Activated CD8-positive, alpha-beta memory T cell treated with anti-CD3 and anti-CD28 coated beads, Interleukin-2, amount 10 ng/mL, durations not matched to agents 7 days and 5 days (primary cell): Measurements from ENCODE around the gene GORASP1. TPM values are rescaled to one million over a fixed set of nuclear protein-coding genes. Genes with fewer than 3 reads are reported as not detected.

ENCODE experiments used
- ATAC-seq: fragments of 150-1000 bp; cut with Tn5 transposase; one replicate; pipeline ENCODE4 v1.10.0; 2021; ENCODE audit warnings: moderate library complexity
- CTCF ChIA-PET: fragments of 350-600 bp; sonication (Branson Sonifier 250); formaldehyde crosslinking; loops from one replicate; lab custom pipeline; 2021; ENCODE audit warnings: antibody characterized with exemption; lab: Charles Lee
- DNase-seq: peaks from one replicate; pipeline ENCODE4 v3.0.0-alpha.2; 2020
- H3K27ac Mint-ChIP-seq: one replicate; pipeline ENCODE4 v1.8.0; 2021; ENCODE audit warnings: mild to moderate bottlenecking, mixed read lengths
- H3K27me3 Mint-ChIP-seq: one replicate; pipeline ENCODE4 v1.8.0; 2021; ENCODE audit warnings: mixed read lengths
- H3K36me3 Mint-ChIP-seq: one replicate; pipeline ENCODE4 v1.8.0; 2021; ENCODE audit warnings: mild to moderate bottlenecking, mixed read lengths
- H3K4me1 Mint-ChIP-seq: one replicate; pipeline ENCODE4 v1.8.0; 2021; ENCODE audit warnings: mixed read lengths
- H3K4me3 Mint-ChIP-seq: one replicate; pipeline ENCODE4 v1.8.0; 2021; ENCODE audit warnings: mild to moderate bottlenecking, moderate library complexity, mixed read lengths
- H3K9me3 Mint-ChIP-seq: one replicate; pipeline ENCODE4 v1.8.0; 2022; ENCODE audit warnings: low read depth, mixed read lengths
- total RNA-seq, 2 experiments: library from RNA; stranded (reverse); gene quantifications; one replicate each; pipeline ENCODE4 v1.2.3, GENCODE V29; 2021

Gene GORASP1
- total RNA-seq, 2 experiments from 2014 or later, result 28.8 to 32.0 TPM

DNA sequence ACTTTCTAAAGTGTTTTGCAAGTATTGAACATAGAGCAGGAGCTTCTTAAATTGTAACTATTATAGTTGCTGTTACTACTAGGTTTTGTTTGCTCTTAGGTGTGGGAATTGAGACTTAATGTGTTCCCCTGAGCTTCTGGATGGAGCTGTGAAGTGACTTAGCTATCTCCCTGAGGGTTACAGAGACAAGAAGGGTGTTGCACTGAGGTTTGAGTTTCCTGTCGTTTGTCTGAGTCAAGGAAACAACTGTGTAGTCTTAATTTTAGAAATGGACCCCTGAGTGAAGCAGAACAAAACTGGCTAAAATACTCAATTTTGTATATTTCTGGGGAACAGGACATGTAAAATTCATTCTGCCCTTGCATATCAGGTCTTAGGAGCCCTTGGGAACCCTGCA lies 20.5 kb upstream of the GORASP1 start:
- Mint-ChIP-seq H3K4me1 (peaks cover 18% of the 10 kb centered on the region), H3K27me3 (peaks cover 2% of the 10 kb centered on the region), H3K36me3 (no peaks in the 10 kb centered on the region), H3K9me3 (no peaks in the 10 kb centered on the region), H3K4me3 (no peak overlapping the region), H3K27ac (peak overlapping the region; percentile 74)
- peak; percentile 77 for ATAC-seq
- DNase-seq, result no peak
- CTCF ChIA-PET, result interaction anchor here (0.7 to 13.0 kb wide), 15 partner anchors 10 to 279 kb away, joined by 3 to 160 read pairs (median 4); partner anchors contain the start of genes GORASP1, RPSA and TTC21A

DNA sequence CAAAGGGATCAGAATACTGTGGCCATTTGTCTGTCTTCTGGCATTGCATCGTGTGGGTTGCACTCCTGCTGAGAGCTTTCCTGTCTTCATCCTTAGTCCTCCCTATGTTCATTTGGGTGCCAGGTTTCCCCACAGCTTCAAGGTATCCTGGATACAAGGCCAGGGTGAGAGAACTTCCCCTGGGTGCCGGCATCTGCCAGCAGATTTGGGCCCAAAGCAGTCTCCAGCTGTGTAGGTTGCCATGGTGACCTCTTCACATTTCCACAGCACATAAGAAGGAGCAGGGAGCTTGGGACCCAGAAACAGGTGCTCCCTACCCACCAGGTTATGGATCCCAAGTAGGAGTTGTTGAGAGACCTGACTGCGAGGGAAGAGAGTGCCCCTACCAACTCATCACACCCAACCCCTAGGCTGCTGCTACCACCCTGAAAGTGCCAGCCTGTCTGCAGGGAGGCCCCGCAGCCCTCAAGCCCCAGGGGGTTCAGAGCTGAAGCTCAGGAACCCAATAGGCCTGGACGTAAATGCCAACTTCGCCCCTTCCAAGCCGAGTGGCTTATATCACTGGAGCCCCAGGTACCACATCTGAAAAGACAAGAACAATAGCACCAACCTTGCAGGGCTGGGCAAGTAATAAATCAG lies 20.0 kb upstream of the GORASP1 start:
- no peaks in the 10 kb centered on the region for H3K36me3 Mint-ChIP-seq
- CTCF ChIA-PET, result interaction anchor here (1.0 to 13.0 kb wide), 20 partner anchors 9 to 279 kb away, joined by 3 to 160 read pairs (median 5); partner anchors contain the start of genes GORASP1, RPSA and TTC21A
- ATAC-seq, result peak; percentile 27
- DNase-seq, result no peak
- no peak overlapping the region for H3K4me3 Mint-ChIP-seq
- H3K4me1 Mint-ChIP-seq, result peaks cover 18% of the 10 kb centered on the region
- H3K27me3 Mint-ChIP-seq, result peaks cover 5% of the 10 kb centered on the region
- H3K9me3 Mint-ChIP-seq, result no peaks in the 10 kb centered on the region
- peak overlapping the region; percentile 74 for H3K27ac Mint-ChIP-seq

DNA sequence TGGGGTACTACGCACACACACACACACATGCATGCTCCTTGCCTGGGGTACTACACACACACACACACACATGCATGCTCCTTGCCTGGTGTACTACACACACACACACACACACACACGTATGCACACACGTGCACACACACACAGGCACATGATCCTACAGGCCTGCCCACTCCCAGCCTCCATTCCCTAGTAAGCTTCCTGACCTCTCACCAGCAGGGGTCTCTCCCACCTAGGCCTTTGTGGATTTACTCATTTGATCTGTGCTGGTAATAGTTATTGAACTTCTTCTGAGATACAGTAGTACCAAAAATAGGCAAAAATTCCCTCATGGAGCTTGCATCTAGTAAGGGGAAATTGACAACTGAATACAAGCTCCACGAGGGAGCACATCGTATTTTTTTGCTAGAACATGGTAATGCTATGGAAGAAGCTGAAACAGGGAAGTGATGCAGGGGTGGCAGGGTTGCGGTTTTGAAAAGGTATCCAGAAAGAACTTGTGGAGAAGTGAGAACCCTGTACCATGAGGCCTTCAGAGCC lies 19.2 kb upstream of the GORASP1 start:
- no peak for ATAC-seq
- Mint-ChIP-seq H3K4me3 (no peak overlapping the region), H3K27me3 (peaks cover 8% of the 10 kb centered on the region), H3K4me1 (peaks cover 18% of the 10 kb centered on the region), H3K27ac (no peak overlapping the region), H3K36me3 (no peaks in the 10 kb centered on the region), H3K9me3 (no peaks in the 10 kb centered on the region)
- DNase-seq, result no peak
- CTCF ChIA-PET, result interaction anchor here (0.8 to 13.0 kb wide), 17 partner anchors 9 to 252 kb away, joined by 3 to 160 read pairs (median 5); partner anchors contain the start of genes GORASP1 and TTC21A

DNA sequence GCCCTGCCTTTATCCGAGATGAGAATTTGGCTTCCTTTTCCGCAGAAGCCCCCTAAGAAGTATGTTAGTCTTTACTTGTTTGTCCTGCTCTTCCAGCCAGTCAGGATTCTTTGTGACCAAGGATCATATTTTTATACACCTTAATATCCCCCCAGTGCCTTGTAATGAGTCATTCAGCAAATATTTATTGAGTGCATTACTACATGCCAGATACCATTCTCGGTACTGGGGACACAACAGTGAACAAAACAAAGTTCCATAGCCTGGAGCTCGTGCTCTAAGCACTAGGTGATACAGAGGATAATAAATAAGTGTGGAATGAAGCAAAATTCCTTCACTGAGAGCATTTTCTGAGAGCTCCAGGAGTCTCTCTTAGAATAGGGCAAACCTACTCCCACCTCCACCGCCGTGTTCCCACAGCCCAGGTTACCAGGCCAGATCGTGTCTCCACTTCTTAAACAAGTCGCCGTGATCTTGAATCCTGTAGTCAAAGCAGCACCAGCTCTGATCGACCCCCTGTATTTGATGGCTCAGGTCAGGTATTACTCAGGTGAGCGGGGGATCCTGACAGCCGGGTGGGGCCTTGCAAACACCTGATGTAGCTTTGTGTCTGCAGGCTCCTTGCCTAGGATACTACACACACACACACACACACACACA lies 18.5 kb upstream of the GORASP1 start:
- peaks cover 18% of the 10 kb centered on the region for H3K4me1 Mint-ChIP-seq
- ATAC-seq (no peak), DNase-seq (no peak)
- H3K9me3 Mint-ChIP-seq, result no peaks in the 10 kb centered on the region
- no peak overlapping the region for H3K4me3 Mint-ChIP-seq
- no peak overlapping the region for H3K27ac Mint-ChIP-seq
- no peaks in the 10 kb centered on the region for H3K36me3 Mint-ChIP-seq
- H3K27me3 Mint-ChIP-seq, result peaks cover 8% of the 10 kb centered on the region
- CTCF ChIA-PET, result interaction anchor here (0.8 to 13.0 kb wide), 12 partner anchors 11 to 252 kb away, joined by 3 to 160 read pairs (median 6); partner anchors contain the start of genes GORASP1 and TTC21A

DNA sequence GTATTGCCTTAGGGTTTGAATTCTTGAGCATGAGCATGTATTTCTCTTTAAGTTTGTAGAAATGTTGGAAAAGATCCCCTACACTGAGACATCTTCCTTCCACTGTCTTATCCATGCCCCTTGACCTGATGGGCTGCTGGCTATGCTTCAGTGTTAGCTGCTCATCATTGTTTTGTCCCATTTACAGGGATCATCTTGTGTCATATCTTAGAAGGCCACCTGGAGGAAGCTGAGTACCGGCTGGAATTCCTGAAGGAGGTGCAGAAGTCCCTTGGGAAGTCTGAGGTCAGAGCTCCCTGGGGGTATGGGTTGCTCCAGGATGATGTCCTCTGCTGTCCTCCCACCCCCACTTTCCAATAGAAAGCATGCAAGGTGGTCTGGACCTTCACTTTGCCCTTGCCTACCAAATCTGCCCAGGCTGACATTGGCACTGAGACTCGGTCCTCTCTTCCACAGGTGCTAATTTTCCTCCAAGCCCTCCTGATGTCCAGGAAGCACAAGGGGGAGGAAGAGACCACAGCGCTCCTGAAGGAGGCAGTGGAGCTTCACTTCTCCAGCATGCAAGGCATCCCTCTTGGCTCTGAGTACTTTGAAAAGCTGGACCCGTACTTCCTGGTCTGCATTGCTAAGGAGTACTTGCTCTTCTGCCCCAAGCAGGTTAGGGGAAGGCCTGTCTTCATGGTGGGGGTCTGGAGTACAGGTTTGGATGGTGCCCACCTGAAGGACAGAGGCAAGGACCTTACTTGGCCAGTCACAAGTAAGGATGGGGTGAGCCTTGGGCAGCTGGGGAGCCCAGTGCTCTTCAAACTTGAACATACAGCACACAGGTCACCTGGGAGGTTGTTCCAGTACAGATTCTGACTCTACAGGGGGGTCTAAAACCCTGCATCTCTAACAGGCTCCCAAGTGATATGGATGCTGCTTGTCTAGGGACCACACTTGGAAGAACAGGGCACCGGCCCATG lies 17.7 kb upstream of the GORASP1 start:
- peaks cover 18% of the 10 kb centered on the region for H3K4me1 Mint-ChIP-seq
- no peaks in the 10 kb centered on the region for H3K36me3 Mint-ChIP-seq
- no peak for DNase-seq
- CTCF ChIA-PET, result interaction anchor here (1.3 to 13.0 kb wide), 4 partner anchors 17 to 165 kb away, joined by 3 to 160 read pairs (median 14); partner anchors contain the start of genes GORASP1 and TTC21A
- no peak overlapping the region for H3K27ac Mint-ChIP-seq
- H3K9me3 Mint-ChIP-seq, result no peaks in the 10 kb centered on the region
- H3K4me3 Mint-ChIP-seq, result no peak overlapping the region
- peaks cover 8% of the 10 kb centered on the region for H3K27me3 Mint-ChIP-seq
- no peak for ATAC-seq

DNA sequence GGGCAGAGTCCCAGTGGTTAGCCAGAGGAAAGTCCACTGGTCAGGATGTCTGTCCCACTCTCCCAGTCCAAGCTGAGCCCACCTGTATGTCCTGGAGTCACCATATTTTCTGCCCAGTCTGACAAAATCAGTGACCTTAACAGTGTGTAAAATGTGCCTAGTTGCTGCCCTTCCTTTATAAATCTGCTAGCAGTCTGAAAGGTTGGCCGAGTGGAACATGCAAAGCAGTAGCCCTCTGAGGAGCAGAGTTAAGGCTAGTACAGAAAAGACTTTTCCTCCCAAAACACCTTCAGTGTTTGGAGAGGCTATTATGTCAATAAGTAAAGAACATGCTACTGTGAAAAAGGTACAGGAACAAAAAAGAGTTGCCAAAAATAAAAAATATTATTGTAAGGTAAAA lies 15.4 kb upstream of the GORASP1 start:
- Mint-ChIP-seq H3K27me3 (peaks cover 8% of the 10 kb centered on the region), H3K27ac (no peak overlapping the region), H3K4me3 (no peak overlapping the region), H3K36me3 (no peaks in the 10 kb centered on the region), H3K4me1 (peaks cover 14% of the 10 kb centered on the region), H3K9me3 (no peaks in the 10 kb centered on the region)
- ATAC-seq (no peak), DNase-seq (no peak)
- CTCF ChIA-PET, result interaction anchor here (2.2 to 13.0 kb wide), 2 partner anchors 67 to 167 kb away, joined by 7 to 160 read pairs; no protein-coding TSS in a partner anchor

DNA sequence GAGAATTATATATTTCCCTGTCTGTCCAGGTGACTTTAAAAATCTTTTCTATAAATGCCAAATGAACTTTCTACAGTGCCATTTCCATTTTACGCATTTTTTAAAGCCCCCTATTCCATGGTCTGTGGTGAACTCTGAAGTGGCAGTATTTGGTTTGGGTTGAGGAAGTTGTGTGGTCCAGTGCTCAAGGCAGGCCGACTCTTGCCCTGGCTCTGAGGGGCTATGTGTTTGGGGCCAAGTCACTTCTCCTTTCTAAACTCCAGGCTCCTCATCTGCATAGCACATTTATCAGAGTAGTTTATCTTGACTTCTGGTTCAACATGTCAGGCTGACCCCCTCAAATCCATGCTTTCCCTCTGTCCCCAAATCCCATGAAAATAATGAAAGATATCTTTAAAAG lies 14.2 kb upstream of the GORASP1 start:
- CTCF ChIA-PET, result interaction anchor here (2.2 to 13.0 kb wide), 2 partner anchors 68 to 168 kb away, joined by 7 to 160 read pairs; no protein-coding TSS in a partner anchor

DNA sequence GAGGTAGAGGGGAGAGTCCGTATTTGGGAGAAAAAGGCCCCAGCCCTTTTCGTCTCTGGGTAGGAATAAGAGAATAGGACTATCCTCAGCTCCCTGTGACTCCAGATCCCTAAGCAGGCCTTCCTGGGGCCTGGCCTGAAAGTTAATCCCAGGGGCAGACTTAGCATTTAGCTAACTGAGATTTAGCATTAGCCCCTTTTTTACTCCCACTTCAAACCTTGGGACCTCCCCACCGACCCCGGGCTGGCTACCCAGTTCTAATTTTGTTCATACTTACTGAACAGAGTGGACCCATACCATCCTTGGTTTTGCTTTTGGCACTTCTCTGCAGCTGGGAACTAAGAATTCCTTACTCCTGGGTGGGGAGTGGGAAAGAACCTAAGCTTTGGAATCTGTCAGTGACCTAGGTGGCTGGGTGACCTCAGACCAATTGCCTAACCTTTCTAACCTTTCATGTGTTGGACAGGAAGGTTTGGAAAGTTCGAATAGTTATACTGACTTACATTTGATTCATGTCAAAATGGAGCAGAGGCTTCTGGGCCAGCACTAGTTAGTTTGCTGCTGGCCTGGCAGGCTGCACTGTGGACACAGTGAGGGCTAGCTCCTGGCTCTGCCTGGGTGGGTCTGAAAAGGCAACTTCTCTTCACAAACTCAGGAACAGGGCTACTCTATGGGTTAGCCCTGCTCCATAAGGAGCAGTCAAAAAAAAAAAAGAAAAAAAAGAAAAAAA lies 11.7 kb upstream of the GORASP1 start:
- Mint-ChIP-seq H3K4me3 (no peak overlapping the region), H3K36me3 (no peaks in the 10 kb centered on the region), H3K4me1 (peaks cover 3% of the 10 kb centered on the region), H3K9me3 (no peaks in the 10 kb centered on the region), H3K27ac (no peak overlapping the region), H3K27me3 (peaks cover 8% of the 10 kb centered on the region)
- no peak for DNase-seq
- ATAC-seq, result no peak
- CTCF ChIA-PET, result interaction anchor here (0.8 to 3.0 kb wide), 5 partner anchors 10 to 169 kb away, joined by 3 to 12 read pairs (median 3); partner anchors contain the start of genes GORASP1 and TTC21A

More for the DNA sequence above, 14.2 kb upstream of the GORASP1 start:
- DNase-seq, result no peak
- ATAC-seq, result no peak
- H3K27me3 Mint-ChIP-seq, result peaks cover 8% of the 10 kb centered on the region
- H3K4me1 Mint-ChIP-seq, result peaks cover 4% of the 10 kb centered on the region
- no peak overlapping the region for H3K27ac Mint-ChIP-seq
- H3K36me3 Mint-ChIP-seq, result no peaks in the 10 kb centered on the region
- no peak overlapping the region for H3K4me3 Mint-ChIP-seq
- H3K9me3 Mint-ChIP-seq, result no peaks in the 10 kb centered on the region

DNA sequence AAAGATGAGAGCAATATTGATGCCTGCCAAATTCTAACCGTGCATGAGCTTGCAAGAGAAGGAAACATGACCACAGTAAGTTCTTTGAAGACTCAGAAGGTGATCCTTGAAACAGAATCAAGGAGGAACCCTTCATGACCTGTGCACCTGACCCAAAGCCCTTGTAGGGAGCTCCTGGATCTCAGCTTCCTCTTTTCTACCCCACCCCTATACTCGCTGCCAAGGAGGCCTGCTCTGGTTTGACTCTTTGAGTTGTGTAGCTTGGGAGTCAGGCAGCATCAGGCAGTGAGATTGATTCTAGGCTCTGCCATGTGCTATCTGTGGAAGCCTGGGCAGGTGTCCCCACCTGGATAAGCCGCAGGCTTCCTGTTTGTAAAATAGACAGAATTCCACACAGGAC lies 10.7 kb upstream of the GORASP1 start:
- H3K36me3 Mint-ChIP-seq, result no peaks in the 10 kb centered on the region
- ATAC-seq (no peak), DNase-seq (no peak)
- peaks cover 3% of the 10 kb centered on the region for H3K4me1 Mint-ChIP-seq
- no peak overlapping the region for H3K27ac Mint-ChIP-seq
- H3K27me3 Mint-ChIP-seq, result peaks cover 6% of the 10 kb centered on the region
- CTCF ChIA-PET, result interaction anchor here (1.1 to 3.0 kb wide), 3 partner anchors 9 to 170 kb away, joined by 3 to 12 read pairs (median 4); no protein-coding TSS in a partner anchor
- H3K9me3 Mint-ChIP-seq, result no peaks in the 10 kb centered on the region
- H3K4me3 Mint-ChIP-seq, result no peak overlapping the region

DNA sequence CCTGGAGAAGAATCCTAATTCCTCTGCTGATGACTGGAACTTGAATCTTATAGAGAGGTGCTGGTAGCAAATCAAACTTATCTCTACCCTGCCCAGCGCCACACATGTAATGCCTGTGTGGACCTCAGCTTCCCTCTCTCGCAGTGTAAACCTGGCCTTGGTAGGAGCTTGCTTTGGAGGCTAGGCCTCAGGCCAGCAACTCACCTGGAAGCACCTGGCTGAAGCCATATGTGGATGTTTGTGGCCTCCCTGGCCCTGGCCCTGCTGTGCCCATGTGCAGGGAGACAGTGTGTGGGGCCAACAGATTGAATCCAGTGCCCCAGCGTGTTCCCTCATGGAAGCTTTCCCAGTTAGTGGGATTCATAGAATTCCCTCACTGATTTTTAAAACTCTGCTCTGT lies 8.4 kb upstream of the GORASP1 start:
- CTCF ChIA-PET, result interaction anchor here (0.7 to 1.6 kb wide), 4 partner anchors 10 to 176 kb away, joined by 3 to 7 read pairs (median 4); no protein-coding TSS in a partner anchor
- no peaks in the 10 kb centered on the region for H3K36me3 Mint-ChIP-seq
- ATAC-seq, result no peak
- H3K27ac Mint-ChIP-seq, result no peak overlapping the region
- no peaks in the 10 kb centered on the region for H3K27me3 Mint-ChIP-seq
- DNase-seq, result no peak
- H3K9me3 Mint-ChIP-seq, result no peaks in the 10 kb centered on the region
- H3K4me1 Mint-ChIP-seq, result peaks cover 3% of the 10 kb centered on the region
- no peak overlapping the region for H3K4me3 Mint-ChIP-seq

DNA sequence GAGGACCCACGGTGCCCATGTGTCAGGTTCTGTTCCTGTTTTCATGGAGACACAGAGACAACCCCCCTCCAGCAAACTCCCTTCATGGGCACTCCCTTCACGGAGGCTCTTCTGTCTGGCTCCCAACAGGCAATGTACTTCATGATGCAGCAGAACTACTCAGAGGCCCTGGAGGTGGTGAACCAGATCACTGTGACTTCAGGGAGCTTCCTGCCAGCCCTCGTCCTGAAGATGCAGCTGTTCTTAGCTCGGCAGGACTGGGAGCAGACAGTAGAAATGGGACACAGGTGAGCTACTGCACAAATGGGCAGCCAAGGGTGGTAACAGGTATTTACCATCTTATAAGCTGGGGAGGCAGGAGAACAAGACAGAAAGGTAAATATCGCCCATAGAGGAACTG lies 7.0 kb upstream of the GORASP1 start:
- H3K27ac Mint-ChIP-seq, result no peak overlapping the region
- no peak for ATAC-seq
- CTCF ChIA-PET, result interaction anchor here (1.6 kb wide), 1 partner anchor 12 kb away, joined by 3 read pairs; no protein-coding TSS in a partner anchor
- peaks cover 4% of the 10 kb centered on the region for H3K4me1 Mint-ChIP-seq
- H3K4me3 Mint-ChIP-seq, result no peak overlapping the region
- no peaks in the 10 kb centered on the region for H3K36me3 Mint-ChIP-seq
- DNase-seq, result no peak
- H3K27me3 Mint-ChIP-seq, result peaks cover 2% of the 10 kb centered on the region
- no peaks in the 10 kb centered on the region for H3K9me3 Mint-ChIP-seq

DNA sequence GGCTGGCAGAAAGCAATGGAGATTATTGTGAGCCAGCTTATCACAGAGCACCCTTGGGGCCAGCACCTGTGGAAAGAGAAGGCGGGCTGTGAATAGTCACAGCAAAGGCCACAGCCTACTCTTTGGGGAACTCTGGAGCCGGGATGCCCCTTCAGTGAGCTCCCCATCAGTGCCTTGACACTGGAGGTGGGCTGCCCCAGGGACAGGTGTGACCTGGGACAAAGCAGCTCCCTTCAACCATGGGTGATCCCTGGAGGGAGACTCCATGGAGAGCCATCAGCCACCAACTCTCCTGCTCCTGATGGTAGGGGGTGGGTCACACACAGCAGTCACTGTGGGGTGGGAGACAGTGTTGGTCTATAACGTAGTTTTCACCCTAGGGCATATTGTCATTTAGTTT lies 5.9 kb upstream of the GORASP1 start:
- peaks cover 2% of the 10 kb centered on the region for H3K36me3 Mint-ChIP-seq
- ATAC-seq (no peak), DNase-seq (no peak)
- H3K9me3 Mint-ChIP-seq, result no peaks in the 10 kb centered on the region
- H3K27ac Mint-ChIP-seq, result no peak overlapping the region
- CTCF ChIA-PET, result no interaction called here
- H3K4me3 Mint-ChIP-seq, result no peak overlapping the region
- peaks cover 13% of the 10 kb centered on the region for H3K4me1 Mint-ChIP-seq
- H3K27me3 Mint-ChIP-seq, result peaks cover 7% of the 10 kb centered on the region
